GM21423 (cell line): ENCODE results near the gene HBEGF.

Experiments used
- ATAC-seq: cut with Tn5 transposase; IDR thresholded peaks from one replicate; pipeline ENCODE4 v1.9.1; 2021; ENCODE audit warnings: mild to moderate bottlenecking, moderate library complexity; ENCODE audit not compliant: unreplicated experiment

Gene HBEGF

DNA sequence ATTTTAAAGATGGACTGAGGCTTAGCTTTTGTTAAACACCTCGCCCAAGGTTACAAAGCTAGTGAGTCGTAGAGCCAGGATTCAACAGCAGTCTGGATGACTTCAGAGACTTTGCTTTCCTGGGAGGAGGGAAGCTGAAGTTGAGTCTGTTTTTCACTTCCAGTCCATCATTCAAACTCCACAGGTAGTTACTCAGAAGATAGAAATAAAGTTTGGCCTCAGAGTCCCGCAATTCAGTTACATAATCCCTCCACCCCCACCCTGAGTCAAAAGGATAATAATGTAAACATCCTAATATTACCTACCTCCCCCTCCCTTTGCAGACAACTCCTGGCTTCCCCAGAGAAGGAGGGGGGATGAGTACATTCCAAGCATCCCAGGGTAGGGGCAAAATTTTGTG is 8.1 kb downstream of the HBEGF start:
- no peak for ATAC-seq

DNA sequence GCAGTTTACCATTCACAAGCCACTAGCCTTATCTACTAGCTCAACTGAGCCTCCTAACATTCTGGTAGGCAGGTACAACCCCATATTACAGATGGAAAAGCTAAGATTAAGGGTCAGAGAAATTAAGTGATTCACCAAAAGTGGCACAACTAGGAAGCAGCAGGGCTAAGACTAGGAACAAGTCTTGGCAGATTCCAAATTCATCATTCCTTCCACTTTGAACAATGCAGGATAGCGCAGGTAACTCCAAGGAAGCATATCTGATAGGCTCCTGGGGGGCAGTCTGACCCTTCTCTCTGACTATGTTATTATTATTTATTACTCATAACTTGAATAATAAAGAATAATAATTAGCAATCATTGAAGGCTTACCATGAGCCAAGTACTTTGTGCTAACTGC is 8.5 kb downstream of the HBEGF start:
- ATAC-seq, result no peak

DNA sequence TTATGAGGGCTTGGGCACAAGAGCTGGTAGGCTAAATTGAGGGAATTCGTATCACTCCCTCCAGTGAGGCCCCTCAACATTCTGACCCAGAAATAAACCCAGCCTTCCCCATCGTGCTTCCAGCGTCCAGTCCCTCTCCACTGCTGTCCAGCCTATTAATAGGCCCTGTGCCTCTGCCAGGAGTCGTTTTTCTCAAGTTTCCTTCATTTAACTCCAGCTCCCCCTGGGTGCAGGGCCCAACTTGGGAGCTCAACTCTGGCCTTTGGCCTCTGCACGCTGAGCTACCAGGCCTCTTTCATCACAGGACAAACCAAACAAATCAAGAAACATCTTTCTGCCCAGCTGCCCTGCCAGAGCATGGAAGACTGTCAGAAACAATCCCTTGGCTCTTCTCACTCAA is 10.0 kb downstream of the HBEGF start:
- no peak for ATAC-seq

DNA sequence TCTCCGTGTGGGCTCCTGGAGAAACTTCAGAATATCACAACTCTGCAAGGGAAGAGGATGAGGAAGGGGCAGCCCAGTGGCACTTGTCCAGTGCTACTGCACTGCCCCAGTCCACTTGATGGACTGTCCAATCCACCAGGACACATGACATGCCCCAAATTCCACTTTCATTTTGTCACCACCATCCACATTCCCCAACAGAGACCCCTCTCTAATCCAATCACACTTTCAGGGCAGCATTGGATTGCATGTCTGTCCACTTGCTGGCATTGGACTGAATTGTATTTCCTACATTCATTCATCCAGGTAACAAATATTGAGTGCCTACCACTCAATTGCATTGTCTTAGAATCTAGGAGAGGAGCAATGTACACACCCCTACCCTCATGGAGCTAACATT is 14.8 kb downstream of the HBEGF start:
- no peak for ATAC-seq

DNA sequence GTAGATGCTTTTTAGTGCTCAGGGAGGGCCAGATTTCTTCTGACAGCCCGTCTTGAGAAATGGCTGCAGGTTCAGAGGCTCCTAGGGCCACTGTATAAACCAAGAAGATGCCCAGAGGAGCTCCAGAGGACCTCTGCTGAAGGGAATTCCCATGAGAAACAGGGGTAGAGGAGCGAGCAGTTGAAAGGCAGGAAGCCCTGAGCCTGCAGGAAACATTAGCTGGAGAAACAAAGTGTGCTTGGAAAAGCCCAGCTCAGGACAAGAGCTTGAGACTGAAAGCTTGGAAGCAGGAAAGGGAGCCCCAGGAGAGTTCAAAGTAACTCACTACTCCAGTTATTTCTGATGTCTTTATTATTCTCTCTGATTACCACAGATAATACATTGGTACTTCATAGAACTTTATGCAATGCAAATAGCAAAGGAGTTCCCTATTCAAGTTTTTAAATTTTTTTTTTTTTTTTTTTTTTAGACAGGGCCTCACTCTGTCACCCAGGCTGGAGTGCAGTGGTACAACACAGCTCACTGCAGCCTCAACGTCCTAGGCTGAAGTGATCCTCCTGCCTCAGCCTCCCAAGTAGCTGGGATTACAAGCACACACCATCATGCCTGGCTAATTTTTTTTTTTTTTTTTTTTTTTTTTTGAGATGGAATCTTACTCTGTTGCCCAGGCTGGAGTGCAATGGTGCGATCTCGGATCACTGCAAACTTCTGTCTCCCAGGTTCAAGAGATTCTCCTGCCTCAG is 16.5 kb downstream of the HBEGF start:
- no peak for ATAC-seq

DNA sequence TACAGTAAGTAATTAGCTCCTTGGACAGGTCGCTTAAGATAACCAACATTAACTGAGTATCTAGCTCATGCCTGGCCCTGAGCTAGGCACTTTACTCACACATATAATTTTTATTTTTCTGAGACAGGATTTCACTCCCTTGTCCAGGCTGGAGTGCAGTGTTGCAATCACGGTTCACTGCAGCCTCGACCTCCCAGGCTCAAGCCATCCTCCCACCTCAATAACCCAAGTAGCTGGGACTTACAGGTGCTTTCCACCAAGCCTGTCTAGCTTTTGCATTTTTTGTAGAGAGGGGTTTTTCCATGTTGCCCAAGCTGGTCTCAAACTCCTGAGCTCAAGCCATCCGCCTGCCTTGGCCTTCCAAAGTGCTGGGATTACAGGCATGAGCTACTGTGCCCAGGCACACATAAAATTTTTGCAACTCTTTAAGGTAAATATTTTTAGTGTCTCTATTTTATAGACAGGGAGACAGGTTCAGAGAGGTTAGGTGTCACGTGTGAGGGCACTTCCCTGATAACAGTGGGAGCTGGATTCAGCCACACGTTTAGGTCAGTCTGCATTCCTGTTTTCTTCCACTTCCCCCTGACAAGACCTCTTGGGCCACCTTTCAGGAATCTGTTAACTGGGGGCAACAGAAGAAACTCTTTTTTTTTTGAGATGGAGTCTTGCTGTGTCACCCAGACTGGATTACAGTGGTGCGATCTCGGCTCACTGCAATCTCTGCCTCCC is 18.2 kb downstream of the HBEGF start:
- no peak for ATAC-seq

DNA sequence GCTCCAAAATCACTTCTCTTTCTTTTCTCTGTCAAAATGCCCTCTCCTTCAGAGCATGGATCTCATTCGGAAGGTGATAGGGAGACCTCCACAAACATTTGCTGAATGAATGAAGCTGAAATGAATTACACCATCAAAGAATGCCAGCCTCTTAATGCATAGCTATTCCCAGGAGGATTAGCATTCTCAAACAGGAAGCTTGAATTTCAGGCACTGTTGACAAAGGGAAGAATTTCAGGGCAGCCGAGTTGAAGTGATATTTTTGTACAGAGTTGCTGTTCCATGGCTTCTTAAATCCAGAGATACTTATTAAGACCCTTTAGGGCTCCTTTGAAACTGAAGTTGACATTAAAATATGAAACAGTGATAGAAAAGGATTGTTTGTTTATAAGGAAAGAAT is 18.8 kb downstream of the HBEGF start:
- ATAC-seq, result no peak

DNA sequence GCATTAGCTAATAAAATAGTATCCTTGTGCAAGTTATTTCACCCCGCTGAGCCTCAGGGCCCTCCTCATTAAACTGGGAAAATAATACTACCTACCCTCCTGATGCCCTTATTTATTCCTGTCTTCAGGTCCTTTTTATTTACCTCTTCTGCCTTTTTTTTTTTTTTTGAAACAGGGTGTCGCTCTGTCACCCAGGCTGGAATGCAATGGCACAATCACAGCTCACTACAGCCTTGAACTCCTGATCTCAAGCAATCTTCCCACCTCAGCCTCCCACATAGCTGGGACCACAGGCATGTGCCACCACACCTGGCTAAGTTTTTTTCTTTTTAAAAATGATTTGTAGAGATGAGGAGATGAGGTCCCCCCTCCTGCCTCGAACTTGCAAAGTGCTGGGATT is 20.9 kb downstream of the HBEGF start:
- no peak for ATAC-seq

DNA sequence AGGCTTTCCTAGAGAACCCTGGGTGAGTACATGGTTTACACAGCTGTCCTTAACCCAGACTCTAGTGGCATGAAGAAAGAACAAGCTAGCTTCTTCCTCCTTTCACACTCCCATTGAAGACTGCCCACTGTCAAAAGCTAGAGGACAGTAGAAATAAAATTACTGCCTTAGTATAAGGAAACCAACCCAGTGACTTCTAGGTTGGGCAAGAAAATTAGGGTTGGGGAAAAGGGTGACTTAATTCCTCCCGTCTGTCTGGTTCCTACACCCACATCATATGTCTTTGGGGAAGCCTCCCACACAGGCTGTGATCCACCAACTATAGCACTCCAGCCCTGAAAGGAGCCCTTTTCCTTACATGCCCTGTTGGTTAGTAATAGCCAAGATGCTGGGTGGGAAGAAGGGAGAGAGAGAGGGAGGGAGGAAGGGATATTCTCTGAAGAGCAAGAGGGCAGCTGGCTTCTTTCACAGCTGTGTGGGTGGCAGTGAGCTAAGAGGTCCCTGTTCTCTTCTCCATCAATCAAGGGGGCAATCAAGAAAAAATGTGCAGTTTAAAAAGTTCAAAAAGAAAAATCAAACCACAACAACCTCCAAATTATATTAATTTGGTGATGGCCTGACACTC is 21.7 kb downstream of the HBEGF start:
- ATAC-seq, result no peak

DNA sequence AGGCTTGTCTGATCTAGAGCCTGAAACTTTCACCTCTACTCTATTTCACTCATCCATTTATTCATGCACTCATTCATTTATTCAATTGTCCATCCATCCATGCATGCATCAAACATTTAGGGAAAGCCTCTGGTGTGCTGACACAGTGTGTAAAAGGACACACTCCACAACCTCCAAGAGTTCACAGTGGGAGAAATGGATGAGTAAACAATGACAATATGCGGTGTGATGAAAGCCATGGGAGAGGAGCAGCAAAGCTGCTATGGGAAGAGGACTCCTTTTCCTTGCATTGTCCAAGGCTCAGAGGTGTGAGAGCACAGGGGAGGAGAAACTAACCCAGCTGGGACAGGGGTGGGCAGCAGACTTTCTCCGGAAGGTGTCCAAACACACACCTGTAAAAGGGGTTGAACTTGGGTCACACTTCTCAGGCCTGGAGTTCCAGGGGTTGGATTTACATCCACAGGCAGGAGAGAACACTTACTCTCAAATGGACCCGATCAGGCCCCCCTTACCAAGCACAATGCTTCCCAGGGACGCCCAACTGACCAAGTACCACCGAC is 22.3 kb downstream of the HBEGF start:
- ATAC-seq, result no peak

DNA sequence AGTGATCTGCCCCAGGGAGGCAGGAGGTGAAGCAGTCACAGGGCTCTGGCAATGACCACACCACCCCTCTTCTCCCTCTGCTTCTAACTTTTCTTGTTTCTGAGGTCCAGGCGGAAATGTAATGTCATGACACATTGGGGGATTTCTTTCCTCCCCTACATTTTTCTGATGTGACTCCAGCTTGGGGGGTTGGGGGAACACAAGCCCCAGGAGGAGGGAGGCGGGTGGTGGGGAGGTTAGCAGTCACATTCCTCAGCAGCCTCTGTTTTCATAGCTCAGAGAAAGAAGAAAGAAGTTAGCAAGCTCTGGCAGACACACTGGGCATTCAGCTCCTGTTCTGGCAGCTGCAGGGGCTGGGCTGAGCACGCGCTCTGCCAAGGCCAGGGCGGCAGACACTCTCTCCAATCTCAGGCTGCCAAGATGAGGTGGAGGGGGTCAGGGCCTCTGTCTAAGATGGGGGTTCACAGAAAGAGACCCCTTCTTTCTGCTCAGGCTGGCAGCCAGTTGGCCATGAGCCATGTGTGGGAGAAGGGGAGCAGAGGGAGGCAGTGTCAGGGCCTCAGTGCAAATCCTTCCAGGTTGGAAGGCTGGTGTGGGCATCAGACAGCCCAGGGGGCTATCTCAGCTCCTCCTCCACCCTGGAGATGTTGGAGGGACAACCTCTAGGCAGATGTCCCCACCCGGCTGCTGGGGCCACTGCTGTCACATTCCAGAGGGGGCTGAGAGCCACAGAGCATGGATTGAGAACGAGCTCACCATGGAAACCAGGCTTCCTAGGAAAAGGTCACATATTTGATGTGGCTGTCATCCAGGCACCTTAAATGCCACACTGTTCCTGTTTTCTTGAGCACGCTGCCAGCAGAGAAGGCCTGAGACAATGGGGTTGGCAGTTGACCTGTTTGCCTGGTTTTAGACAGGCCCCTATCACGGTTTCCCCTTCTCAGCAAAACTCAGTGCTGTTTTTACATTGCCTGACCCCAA is 23.4 kb downstream of the HBEGF start:
- no peak for ATAC-seq

DNA sequence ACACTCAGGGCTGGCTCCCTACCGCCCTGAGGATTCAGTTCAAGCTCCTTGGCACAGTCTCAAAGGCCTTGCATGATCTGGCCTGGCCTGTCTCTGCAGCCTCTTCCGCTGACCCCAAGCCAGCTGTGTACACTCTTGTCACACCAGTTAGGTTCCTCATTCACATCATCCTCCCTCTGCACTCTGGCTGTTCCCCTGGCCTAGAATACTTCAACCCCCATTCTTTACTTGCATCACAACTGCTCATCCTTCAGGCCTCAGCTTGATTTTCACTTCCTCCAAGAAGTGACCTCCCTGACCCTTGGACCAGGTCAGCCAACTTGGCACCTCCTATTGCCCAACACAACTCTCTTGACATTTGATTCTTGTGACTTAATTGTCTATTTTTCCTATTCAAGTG is 24.6 kb downstream of the HBEGF start:
- peak; percentile 49 for ATAC-seq

DNA sequence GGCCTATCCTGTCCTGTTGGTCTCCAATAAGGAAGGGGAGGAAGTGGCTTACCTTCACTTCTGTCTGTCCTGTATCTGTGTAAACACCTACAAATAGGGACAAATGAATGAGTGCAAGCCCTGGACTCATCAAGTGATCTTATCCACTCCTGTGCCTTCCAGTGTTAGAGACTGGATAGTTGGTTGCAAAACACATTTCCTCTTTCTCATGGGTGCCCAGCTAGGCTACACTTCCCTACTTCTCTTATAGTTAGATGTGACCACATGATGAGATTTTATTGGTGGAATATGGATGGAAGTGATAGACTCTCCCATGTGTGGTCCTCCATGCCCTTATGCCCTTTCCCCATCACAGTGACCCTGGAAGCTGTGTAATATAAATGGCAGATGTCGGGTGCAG is 26.6 kb downstream of the HBEGF start:
- ATAC-seq, result no peak

DNA sequence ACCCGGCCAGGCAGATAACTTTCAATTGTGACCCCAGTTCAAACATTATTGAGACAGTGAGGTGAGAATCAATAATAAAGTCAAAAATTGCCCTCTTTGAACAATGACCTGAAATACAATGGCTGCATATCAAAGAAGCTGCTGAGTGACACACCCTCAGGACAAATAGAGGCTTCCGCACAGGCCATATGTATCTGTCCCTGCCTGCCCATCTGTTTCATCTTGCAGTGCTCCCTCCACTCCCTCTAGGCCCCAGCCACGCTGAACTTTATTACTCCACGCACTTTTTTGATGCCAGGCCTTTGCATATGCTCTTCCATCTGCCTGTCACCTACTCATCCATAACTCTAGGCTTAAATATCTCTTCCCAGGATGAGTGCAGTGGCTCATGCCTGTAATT is 27.6 kb downstream of the HBEGF start:
- ATAC-seq, result no peak

DNA sequence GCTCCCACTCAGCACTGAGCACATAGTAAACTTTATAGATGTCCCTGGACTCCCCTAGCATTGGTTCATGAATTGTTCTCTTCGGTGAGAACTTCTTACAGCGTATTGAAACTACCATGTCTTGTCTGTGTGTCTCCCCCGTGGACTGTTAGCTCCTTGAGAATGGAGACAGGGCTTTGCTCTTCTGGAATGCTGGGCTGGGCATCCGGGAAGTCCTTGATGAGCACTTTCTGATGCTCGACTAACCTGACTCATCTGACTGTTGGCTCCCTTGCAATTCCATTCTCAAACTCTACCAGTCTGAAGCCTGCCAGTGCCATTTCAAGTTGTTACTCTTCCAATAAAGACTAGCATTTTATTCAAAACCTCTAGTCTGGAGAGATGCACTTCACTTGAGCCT is 28.5 kb downstream of the HBEGF start:
- no peak for ATAC-seq

DNA sequence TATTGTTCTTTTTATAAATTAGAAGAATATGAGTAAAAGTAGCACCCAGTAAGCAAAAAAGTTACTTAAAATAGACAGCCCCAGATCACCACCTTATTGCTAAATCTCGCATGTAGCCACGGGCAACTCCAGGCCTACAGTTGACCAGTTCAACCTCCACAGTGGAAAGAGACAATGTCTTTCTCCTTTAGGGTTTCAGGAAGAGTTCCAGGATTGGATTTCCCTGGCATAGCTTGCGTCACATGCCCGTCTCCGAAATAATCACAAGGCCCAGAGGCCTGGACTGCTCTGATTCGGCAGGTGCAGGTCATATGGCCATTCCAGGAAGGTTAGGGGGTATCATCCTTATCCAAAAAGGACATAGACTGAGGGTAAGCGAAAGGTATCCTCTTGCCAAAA is 33.6 kb downstream of the HBEGF start:
- ATAC-seq, result no peak

DNA sequence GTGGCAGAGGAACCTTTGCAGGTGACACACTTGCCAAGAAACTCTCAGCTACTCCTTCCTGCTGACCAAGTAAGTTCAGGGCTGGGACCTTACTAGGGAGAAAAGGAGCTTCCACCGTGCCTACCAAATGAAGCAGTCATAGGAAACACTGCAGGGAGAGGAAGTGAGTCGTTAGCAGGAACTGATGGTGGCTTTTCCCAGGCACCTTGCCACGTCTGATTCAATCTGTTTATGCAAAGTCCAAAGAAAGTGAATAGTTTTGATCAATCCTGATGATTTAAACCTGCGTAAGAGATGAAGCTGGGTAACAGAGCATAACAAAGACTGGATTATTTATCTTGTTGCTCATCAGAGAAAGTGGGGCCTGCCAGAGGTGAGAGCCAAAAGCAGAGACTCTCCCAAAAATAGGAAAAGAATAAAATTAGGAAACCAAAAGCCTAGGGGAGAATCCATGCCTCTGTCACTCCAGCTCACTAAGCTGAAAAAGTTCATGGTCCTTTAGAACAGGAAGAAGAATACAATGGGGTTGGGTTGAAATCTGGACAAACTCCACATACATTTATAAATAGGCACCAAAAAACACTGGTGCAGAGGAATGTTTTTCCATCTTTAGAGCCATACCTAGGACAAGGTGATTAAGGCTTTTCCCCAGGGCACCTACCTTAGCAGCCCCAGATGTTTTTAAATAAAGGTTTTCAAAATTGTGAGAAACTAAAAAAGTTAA is 34.2 kb downstream of the HBEGF start:
- no peak for ATAC-seq

DNA sequence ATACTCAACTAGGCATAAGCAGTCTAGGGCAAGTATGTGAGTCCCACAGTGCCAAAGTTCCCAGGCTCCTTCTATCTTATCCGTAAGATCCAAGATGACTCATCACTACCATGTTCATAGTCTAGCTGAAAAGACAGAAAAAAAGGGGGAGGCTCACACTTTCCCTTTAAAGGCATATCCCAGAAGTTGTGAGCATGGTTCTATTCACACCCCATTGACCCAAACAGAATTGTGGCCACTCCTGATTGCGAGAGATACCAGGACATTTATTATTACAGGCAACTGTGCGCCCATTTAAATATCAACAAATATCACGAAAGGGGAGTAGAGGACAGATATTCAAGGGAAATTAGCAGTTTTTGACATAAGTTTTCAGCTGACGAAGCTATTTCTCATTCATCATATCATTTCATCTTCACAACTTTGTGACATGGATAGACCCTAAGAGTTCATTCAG is 35.4 kb downstream of the HBEGF start:
- no peak for ATAC-seq

DNA sequence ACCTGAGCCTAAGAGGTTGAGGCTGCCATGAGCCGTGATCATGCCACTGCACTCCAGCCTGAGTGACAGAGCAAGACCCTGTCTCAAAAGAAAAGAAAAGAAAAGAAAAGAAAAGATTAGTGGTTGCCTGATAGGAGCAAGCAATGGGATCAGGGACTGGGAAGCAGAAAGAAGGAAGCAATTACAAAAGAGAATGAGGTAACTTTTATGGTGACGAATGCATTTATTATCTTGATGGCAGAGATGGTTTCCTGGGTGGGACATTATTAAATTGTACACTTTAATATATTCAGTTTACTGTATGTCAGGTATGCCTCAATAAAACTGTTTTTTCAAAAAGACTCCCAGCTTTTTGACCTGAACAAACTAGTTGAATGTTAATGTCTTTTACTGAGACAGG is 36.0 kb downstream of the HBEGF start:
- no peak for ATAC-seq

DNA sequence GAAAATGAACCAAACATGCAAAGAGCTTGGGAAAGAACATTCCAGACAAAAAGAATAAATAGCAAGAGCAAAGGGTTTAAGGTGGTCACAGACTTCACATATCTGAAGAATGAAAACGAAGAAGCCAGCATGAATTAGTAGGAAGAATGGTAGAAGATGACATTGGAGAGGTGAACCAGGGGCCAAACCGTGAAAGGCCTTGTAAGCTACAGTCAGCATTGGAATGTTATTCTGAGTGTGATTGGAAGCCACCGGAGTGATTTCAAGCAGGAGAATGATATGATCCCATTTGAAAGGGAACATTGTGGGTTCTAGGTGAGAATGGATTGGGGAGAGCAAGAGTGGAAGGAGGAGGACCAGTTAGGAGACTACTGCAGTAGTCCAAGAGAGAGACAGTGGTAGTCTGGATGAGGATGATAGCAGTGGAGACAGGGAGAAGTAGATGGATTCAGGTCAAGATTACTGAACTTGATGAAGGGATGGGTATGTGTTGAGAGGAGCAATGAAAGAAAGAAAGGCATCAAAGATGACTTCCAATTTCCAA is 36.6 kb downstream of the HBEGF start:
- ATAC-seq, result no peak
